ENCODE results near the gene APC2.
A peak's percentile ranks its signal among the peaks of the same experiment; 100 is the strongest.
"Not testable (repeated sequence)": the region's sequence is repeated elsewhere in the genome, so short reads cannot be mapped to it uniquely, and the experiment has no call there.

The APC2 gene

DNA sequence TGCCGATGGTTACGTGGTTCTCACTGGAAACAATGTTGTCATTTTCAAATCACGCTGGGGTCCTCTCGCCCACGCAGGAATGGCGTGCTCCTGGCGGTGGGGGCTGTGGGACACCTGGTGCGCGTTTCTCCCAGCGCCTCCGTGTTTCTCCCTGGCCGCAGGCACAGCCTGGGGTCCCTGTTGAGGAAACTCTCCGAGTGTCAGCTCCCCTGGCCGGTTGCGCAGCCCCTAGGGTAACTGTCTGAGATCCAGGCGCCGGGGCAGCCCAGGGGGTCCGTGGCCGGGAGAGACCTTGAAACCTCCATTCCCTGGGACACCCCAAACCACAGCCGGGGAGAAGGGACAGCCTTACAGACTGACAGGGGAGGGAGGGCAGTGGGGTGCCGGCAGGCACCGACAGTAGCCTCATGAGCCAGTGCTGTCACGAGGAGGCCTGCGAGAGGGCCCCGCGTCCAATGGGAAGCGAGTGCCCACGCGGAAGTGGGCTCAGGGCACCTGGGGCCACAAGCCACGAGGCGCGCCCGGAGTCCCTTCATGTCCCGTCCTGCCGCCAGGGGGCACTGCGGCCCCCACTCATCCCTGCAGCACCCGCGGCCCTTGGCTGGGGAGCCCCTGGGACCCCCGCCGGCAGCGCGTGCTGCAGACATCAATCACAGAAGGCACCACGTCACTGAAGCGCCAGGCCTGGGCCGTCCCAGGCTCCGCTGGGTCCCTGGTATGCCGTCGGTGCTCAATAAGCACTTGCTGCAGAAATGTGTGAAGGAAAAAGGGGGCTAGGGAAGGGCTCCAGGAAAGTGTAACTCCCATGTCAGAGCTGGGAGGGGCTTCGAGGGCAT, 53.4 kb downstream of the APC2 start:
- DNase-seq: peak; percentile 48

DNA sequence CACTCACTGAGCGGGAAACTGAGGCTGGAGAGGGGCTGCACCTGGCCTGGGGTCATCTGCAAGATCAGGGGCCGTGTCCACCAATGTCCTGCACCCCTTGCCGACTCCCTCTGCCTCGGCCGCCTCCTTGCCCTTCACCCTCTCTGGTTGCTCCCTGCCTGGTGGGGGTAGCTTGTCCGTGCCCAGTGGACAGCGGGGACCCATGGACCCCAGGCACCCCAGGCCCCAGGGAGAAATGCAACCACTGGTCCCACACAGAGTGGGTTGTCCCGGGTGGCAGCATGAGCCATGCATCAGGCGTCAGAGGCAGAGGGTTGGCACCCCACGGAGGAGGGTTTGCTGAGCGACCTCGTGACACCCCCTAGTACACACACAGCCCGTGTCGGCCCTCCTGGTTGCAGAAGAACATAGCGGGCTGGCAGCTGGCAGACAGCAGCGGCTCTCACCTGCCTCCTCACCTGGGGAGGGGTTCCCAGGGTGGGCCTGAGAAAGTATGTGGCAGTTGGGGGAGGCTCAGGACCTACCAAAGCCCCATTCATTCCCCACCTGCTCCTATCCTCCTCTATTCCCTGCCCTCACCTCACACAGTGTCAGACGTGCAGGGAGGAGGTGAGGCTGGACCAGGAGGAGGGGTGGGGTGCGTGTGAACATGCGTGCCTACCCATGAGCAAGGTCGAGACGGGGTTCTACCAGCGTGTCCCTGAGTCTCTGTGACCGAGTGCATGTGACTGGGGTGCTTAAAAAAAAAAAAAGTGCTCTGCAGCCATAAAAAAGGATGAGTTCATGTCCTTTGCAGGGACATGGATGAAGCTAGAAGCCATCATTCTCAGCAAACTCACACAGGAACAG, 54.2 kb downstream of the APC2 start:
- DNase-seq: no peak

DNA sequence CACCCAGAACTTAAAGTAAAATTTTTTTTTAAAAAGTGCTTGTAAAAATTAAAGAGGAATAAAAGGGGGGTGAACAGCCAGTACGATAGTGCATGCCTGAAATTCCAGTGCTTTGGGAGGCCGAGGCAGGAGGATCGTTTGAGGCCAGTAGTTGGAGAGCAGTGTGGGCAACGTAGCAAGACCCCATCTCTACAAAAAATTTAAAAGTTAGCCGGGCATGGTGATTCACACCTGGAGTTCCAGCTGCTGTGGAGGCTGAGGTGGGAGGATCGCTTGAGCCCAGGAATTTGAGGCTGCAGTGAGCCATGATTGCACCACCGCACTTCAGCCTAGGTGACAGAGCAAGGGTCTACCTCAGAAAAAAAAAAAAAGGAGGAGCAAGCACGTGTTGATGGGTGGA, 55.1 kb downstream of the APC2 start:
- no peak for DNase-seq

DNA sequence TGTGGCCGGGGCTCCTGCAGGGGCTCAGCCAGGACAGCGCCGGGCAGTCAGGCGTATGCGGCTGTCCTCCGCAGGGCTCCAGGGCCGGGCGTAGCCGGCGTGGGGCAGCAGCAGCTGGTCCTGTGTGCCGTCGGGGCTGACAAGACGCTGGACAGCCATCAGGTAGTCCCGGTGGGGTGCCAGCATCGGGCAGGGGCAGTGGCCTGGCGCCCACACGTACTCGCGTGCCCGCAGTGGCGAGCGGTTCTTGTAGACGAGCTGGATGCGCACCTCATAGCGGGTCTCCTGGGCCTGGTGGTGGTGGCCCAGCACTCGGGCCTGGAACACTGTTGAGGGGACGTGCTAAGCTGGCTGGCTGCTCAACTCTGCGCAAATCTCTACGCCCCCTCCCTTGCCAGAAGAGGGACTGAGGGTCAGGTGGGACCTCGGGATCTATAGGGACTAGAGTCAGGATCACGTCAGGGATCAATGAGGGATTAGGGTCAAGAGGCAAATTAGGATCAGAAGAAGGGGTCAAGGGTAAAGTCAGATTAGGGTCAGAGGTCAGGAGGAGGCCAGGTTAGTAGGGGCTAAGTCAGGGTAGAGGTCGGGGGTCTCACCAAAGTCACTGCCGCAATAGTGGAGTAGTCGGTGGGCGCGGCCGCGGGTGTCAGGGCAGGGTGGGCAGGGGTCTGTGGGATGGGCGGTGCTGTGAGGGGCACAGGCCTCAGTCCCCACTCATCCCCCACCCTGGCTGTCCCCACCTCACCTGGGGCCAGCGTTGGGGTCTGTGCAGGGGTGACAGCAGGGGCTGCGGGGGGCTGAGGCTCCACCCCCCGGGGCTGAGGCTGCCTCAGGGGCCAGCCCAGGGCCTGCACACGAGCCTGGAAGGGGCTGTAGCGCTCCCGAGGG, 56.3 kb downstream of the APC2 start:
- no peak for DNase-seq

DNA sequence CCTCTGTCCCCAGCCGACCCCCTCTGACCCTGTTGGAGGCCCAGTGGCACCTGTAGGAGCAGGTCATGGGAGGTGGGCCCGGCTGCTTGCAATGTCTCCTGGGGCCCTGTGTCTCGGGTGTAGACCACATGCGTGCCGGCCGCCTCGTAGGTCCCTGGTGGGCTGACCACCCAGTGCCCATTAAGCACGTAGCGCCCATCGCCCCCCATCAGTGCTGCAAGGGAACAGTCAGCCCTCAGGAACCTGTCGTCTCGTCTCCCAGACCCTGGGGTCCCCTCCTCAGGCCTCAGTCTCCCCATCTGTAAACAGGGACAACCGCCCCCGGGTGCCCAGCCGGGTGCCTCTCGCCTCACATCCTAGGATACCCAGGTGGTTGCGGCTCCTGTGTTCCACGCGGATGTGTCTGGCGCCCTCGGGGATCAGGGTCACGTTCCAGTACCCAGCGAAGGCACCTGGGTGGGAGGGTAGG, 57.3 kb downstream of the APC2 start:
- DNase-seq: no peak

DNA sequence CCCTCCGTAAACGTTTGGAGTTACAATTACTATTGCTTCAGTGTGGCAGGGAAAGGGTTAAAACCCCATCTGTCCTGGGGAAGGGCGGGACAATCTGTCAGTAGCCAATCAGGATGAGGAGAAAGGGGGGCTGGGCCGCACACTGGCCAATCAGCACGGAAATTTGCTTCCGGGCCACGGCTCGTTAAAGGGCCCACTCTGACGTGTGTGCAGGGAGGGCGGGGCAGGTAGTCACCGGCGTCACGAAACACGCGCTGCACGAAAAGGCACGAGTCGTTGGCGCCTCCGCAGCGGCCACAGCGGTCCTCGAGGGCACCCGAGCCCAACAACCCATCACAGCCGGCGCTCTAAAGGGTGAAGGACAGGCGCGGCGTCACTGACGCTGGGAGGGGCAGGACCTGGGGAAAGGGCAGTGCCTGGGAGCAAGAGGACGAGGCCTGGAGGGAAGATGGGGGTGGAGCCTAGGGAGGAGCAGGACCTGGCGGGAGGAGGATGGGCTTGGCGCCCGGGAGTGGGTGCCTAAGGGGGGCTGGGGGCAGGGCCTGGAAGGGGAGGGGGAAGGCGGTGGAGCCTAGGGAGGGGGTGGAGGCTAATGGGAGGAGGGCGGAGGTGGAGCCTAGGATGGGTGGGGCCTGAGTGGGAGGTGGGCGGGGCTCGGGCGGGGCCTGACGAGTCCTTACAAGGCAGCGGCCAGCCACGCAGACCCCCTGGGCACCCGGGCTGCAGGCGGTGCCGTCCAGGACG, 58.0 kb downstream of the APC2 start:
- peak; percentile 92 for DNase-seq

DNA sequence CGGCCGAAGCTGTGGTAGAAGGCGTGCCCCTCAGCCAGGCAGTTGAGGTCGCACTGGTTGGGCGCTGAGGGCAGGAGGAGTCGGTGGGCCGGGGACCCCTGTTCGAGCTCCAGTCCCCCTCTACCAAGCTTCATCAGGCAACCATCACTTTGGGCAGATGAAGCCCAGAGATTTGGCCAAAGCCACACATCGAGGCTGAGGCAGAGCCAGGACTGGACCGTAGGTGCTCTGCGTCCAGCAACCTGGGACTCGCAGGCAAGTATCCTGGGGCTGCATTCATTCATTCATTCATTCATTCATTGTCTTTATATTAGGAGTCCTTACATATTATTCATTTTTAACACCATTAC, 58.6 kb downstream of the APC2 start:
- no peak for DNase-seq

DNA sequence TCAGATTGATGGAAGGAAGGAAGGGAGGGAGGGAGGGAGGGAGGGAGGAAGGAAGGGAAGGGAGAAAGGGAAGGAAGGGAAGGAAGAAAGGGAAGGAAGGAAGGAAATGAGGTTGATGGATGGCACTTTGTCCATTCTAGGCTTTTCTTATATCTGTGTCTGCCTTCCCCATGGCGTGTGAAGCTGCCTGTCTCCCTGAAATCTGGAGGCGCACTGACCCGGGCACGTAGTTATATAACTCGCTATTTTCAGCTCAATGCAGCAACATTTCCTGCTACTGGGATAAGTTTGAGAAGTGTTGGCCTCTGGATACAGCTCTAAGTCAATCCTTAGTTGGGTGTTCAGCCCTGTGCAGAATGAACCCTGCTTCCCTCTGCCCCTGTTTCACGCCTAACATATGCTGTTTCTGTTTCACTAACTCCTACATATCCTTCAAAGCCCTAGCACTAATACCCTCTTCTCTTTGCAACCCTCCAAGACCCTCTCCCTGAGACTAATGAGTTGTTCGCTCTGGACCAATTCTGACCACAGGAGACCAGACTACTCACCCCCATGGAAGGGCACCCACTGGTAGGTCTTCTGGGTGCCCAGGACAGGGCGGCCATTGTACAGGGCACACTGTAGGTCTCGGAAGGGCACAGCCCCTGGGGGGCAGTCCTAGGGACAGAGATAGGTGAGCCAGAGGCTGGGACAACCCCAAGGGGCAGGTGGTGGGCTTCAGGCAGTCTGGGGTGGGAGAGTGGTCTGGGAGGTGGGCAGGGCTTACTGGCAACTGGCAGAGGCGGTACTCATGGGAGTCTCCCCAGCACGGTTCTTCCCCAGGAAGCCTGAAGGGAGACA, 59.9 kb downstream of the APC2 start:
- no peak for DNase-seq

DNA sequence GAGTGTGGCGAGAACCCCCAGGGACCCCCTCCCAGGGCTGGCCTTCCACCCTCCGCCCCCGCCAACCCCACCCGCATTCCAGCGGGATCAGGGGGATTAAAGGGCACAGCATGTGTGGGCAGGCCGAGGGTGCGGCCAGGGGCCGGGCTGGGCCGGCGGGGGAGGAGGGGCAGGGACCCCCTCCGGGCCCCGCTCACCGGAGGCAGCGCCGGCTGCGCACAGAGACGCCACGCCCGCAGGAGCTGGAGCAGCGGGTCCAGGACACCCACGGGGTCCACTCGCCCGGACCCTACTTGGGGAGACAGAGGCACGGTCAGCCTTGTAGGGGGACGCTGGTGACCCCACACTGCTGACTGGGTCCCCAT, 60.5 kb downstream of the APC2 start:
- DNase-seq: no peak

DNA sequence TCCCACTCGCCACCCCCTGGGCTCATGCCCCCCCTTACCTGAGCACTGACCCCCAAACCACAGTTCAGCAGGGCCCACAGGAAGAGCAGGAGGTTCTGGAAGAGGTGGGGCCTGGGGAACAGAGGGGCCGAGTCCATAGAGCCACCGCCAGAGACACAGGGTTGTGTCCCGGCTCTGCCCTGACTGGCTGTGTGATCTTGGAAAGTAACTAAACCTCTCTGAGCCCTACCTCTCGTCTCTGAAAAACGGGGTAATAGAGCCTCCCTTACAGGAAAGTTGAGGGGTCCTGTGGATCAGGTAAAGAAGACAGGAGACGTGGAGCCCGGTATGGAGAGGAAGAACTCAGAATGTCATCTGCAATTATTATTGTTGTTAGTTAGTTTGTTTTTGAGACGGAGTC, 60.9 kb downstream of the APC2 start:
- no peak for DNase-seq

DNA sequence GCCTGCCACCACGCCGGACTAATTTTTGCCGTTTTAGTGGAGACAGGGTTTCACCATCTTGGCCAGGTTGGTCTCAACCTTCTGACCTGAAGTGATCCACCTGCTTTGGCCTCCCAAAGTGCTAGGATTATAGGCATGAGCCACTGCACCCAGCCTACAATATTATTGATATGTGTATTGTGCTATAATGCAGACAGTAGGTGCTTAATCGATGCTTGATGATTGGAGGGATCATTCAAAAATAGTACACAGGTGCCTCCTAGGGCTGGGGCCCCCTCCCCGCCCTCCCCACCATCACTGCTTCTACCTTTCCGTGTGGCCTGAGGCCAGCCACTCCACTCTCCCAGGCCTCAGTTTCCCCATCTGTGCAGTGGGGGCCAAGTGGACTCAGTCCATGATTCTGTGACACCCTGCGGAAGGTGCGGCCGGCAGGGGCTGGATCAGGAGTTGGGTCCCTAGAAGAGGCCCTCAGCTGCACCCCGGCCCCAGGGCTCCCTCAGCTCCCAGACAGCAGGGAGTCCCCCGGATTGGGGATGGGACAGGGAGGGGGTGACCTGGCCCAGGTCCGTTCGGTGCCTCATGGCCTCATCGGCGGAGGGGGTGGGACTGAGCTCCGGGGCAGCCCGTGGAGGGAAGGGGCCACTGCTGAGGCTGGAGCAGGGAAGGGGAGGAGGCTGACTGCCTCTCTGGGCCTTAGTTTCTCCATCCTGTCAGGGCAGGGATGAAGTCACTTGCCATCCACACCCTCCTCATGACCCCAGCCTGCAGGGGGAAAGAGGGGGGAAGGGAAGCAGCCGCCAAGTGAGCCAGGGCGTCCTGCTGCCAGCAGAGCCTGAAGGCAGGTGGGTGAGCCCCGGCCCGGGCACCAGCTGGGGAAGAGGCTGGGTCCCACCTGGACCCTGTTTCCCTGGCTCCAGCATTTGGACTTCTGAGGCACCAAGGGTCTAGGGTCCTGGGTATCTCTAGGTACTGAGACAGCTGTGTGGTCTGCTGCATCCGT, 61.7 kb downstream of the APC2 start:
- no peak for DNase-seq

DNA sequence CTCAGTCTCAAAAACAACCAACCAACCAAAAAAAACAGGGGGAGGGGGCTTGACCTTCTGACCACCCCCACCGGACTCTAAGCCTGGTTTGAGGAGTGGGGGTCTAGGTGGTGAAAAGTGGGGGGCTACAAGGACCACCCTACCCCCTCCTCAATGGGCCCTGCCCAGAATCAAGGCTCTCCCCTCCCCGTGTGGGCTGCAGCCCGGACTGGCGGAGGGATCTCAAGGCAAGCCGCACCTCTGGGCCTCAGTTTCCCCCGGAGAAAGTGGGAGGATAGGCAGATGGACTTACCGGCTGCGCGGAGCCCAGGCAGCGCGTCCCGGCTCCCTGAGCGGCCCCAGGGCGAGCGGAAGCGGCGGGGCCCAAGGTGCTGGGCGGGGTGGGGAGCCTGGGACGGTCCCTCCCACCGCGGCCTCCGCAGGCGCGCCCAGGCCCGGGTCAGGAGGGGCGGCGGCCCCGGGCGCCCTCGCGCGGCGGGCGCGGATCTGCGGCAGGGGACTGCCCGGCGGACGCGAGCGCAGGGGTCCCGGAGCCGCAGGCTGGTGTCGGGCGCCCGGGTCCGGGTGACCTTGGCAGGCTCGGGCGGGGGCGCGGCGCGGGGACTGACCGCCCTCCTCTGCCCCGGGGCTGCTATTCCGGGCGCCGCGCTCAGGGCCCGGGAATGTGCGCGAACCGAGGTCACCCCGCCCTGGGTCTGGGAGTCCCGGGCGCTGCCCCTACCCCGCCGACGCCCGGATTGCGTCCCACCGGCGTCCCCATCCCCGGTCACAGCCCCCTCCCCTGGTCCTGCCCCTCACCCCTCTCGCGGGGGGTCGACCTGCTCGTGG, 63.0 kb downstream of the APC2 start, which contains the start of gene ADAMTSL5:
Gene ADAMTSL5, minus strand, starts transcription at position 349 of the 828 bp plus-strand sequence. CDS start 2,076 bp downstream, outside the sequence.
- peak; percentile 53 for DNase-seq

DNA sequence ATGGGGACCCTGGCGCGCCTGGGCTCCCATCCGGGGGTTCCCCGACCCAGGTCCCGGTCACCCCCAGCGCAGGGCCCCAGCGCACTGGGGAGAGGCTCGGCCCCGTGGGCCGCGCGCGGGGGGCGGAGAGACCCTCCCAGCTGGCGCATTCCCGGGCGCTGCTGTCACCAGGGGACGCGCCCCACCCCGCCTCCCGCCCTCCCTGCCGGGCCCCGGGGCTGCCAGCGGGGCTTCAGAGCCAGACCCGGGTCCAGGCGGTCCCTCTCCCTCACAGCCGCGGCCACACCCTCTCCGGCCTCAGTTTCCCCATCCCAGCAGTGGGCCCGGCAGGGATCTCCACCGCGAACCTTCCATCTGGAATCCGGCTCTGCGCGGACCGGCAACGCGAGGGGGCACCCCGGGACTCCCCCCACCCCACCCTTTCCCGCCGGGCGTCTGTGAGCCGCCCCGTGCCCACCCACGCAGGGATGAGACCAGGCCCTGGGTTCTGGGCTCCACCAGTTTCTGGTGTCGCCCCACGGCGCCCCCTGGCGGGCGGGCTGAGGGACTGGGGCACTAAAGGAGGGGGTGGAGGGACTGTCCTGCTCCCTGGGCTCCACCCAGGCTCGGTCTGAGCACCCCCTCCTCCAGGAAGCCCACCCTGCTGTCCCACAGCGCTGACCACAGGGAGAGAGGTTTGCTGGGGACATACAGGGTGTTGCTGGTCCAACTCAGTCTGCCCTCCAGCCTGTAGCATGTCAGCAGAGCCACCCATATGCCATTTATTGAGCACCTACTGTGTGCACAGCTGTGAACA, 63.8 kb downstream of the APC2 start:
- peak; percentile 60 for DNase-seq

DNA sequence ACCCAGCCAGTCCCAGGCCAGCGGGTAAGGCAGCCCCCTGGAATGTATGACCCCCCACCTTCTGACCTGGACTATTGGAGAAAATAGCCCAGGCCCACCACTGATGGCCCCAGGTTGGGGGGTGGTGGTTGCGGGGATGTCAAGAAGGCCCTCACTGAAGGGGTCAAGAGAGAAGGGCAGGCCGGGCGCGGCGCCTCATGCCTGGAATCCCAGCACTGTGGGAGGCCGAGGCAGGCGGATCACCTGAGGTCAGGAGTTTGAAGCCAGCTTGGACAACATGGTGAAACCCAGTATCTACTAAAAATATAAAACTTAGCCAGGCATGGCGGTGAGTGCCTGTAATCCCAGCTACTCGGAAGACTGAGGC, 64.4 kb downstream of the APC2 start:
- no peak for DNase-seq

DNA sequence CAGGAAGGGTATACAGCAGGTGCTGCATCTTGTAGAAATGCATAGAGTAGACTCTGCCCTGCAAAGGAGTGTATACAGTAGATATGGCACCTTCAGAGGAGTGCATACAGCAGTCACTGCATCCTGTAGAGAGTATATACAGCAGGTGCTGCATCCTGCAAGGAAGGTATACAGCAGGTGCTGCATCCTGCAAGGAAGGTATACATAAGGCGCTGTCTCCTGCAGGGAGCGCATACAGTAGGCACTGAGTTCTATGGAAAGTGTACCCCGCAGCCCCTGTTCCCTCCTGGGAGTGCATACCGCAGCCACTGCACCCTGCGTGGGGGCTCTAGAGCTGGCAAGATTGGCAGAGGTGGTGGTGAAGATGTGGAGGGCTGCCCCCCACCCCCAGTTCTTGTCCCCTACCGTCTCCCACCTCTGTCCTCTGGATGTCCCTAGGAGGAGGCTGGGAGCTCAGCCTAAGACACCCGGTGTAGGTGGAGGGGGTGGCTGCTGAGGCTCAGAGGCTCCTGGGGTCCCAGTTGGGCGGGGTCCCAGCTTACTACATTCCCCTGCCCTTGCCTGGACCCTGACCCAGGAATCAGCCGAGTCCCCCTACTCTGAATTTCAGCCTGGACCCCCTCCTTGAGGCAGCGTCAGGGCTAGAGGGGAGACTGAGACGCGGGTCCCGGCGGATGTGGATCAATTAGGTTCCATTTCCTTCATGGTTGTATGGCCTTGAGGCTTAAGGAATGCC, 65.2 kb downstream of the APC2 start:
- DNase-seq: no peak

DNA sequence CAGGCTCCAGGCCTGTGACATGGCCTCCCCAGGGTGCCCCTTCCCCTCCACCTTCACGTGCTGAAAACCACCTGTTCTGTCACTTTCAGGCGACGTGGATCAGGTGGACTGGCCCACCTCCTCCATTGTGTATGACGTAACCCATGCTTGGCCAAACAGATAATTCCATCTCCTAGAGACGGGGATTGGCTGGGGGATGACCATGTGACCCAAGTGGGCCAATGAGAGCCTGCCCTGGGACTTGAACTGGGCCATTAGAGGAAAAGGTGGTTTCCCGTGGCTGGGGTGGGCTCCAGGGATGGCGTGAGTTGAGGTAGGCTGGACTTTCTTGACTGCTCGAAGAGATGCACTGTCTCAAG, 66.5 kb downstream of the APC2 start:
- no peak for DNase-seq

DNA sequence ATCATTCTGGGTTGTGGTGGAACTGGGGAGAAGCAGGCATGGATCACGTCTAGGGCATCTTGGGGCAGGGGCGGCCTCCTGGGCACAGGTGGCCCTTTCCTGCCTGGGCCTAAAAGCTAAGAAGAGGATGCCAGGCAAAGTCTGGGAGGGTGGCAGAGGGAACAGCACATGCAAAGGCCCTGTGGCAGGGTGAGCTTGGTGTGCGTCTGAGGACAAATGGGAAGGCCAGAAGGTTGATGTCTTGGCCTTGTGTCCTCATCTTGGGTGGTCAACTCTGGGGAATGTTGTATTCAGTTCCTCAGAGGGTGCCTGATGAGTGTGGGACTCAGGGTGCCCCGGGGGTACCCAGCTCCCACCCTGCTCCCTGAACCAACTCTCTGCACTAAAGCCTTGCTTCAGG, 68.5 kb downstream of the APC2 start:
- no peak for DNase-seq

DNA sequence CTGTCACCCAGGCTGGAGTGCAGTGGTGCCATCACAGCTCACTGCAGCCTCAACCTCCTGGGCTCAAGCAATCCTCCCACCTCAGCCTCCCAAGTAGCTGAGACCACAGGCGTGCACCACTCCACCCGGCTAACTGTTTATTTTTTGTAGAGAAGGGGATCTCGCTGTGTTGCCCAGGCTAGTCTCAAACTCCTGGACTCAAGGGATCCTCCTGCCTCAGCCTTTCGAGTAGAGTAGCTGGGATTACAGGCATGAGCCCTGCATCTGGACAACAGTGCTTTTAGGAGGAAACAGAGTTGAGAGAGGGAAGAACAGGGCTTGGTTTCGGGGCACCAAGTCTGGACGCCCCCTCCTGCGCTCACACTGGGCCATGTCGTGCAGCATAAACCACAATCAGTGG, 69.9 kb downstream of the APC2 start:
- not testable (repeated sequence) for DNase-seq
